Activated CD8-positive, alpha-beta memory T cell treated with anti-CD3 and anti-CD28 coated beads for 36 hours (primary cell): ENCODE results near the gene DPF1. TPM values are rescaled to one million over a fixed set of nuclear protein-coding genes. Genes with fewer than 3 reads are reported as not detected.
"Not testable (repeated sequence)": the region's sequence is repeated elsewhere in the genome, so short reads cannot be mapped to it uniquely, and the experiment has no call there.

Experiments
- CTCF ChIA-PET: fragments of 350-600 bp; sonication (Branson Sonifier 250); formaldehyde crosslinking; loops from one replicate; lab custom pipeline; 2021; ENCODE audit warnings: antibody characterized with exemption; lab: Charles Lee
- POLR2A ChIA-PET: fragments of 350-600 bp; sonication (Branson Sonifier 250); formaldehyde crosslinking; loops from one replicate; lab custom pipeline; 2021; ENCODE audit warnings: antibody characterized with exemption; lab: Charles Lee
- total RNA-seq, 2 experiments: library from RNA; stranded (reverse); gene quantifications; one replicate each; pipeline ENCODE4 v1.2.3, GENCODE V29; 2021

The DPF1 gene
- total RNA-seq, 2 experiments from 2014 or later: 0.48 to 0.65 TPM

GRCh38 chr19:38228491-38229439, 4.7 kb upstream of the DPF1 start:
- CTCF ChIA-PET: no interaction called here
- POLR2A ChIA-PET: no interaction called here

- ChIA-PET CTCF (interaction anchor here (0.6 to 1.5 kb wide), 4 partner anchors 8 to 325 kb away, joined by 3 to 5 read pairs (median 4); partner anchors contain the start of gene WDR87), POLR2A (no interaction called here)
Measured at GRCh38 chr19:38228005-38228377, 4.0 kb upstream of the DPF1 start.

- CTCF ChIA-PET: interaction anchor here (0.6 to 1.5 kb wide), 8 partner anchors 9 to 1157 kb away, joined by 3 to 6 read pairs (median 4); partner anchors contain the start of gene WDR87
- POLR2A ChIA-PET: no interaction called here
Measured at GRCh38 chr19:38227287-38228004, 3.4 kb upstream of the DPF1 start.

- CTCF ChIA-PET: interaction anchor here (1.2 to 1.4 kb wide), 2 partner anchors 83 to 322 kb away, joined by 4 to 7 read pairs; no protein-coding TSS in a partner anchor
- POLR2A ChIA-PET: not testable (repeated sequence)
Measured at GRCh38 chr19:38224863-38225218, 819 bp upstream of the DPF1 start.

DNA sequence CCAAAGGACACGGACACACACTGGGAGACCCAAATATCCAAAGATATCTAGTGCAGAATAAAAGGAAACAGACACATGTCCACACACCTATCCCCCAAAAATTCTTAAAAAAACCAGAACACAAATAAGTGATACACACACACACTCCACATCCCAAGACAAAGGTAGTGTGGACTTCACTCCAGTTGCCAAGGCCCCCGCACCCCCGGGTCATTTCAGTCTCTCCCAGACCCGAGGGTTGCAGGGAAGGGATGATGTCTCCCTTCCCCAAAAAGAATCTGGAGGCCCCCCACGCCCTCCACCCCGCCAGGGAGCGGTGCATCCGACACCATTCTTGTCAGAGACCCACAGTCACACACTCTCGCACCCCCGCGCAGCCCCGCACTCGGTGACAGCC, 407 bp downstream of the DPF1 start:
- CTCF ChIA-PET: no interaction called here

GRCh38 chr19:38223119-38223523, 901 bp downstream of the DPF1 start:
- CTCF ChIA-PET: no interaction called here
- POLR2A ChIA-PET: no interaction called here

More for the DNA sequence above, 407 bp downstream of the DPF1 start:
- POLR2A ChIA-PET: no interaction called here

- ChIA-PET CTCF (no interaction called here), POLR2A (no interaction called here)
Measured at GRCh38 chr19:38221919-38222830, 1.8 kb downstream of the DPF1 start.

GRCh38 chr19:38221421-38221820, 2.6 kb downstream of the DPF1 start:
- CTCF ChIA-PET: no interaction called here
- POLR2A ChIA-PET: no interaction called here

GRCh38 chr19:38219221-38219620, 4.8 kb downstream of the DPF1 start:
- POLR2A ChIA-PET: no interaction called here
- CTCF ChIA-PET: interaction anchor here (0.6 kb wide), 1 partner anchor 15 kb away, joined by 4 read pairs; no protein-coding TSS in a partner anchor

- POLR2A ChIA-PET: interaction anchor here (0.5 kb wide), 1 partner anchor 25 kb away, joined by 13 read pairs; no protein-coding TSS in a partner anchor
- CTCF ChIA-PET: no interaction called here
Measured at GRCh38 chr19:38218204-38218603, 5.8 kb downstream of the DPF1 start.

- POLR2A ChIA-PET: no interaction called here
- CTCF ChIA-PET: interaction anchor here (1.4 kb wide), 1 partner anchor 314 kb away, joined by 3 read pairs; no protein-coding TSS in a partner anchor
Measured at GRCh38 chr19:38216785-38217641, 7.0 kb downstream of the DPF1 start.

DNA sequence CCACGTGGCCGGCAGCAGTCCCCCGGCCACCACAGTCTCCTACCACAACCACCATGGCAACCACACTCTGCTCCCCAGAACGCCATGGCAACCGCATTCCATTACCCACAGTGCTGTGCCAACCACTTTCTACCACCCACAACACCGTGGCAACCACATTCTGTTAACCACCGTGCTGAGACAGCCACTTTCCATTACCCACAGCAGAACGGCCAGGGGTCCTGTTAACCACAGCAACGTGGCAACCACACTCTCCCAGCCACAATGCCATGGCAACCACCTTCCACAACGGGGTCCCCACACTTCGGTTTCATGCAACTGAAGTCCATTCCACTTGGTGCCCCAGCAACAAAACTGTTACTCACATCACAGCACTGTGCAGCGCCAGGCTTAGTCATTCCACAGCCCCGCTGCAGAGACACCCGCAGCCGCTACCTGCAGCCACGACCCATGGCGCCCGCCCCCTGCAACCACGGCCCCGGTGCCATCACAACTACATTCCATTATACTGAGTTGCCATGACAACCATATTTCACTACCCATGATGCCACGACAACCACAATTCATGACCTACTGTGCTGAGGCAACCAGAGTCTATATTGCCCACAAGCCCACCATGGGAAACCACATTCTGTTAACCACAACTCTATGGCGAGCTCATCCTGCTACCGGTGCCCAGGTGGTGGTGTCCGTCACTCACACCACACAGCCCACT, 10.0 kb downstream of the DPF1 start:
- POLR2A ChIA-PET: no interaction called here
- CTCF ChIA-PET: no interaction called here

GRCh38 chr19:38213469-38213868, 10.6 kb downstream of the DPF1 start:
- ChIA-PET POLR2A (no interaction called here), CTCF (no interaction called here)

DNA sequence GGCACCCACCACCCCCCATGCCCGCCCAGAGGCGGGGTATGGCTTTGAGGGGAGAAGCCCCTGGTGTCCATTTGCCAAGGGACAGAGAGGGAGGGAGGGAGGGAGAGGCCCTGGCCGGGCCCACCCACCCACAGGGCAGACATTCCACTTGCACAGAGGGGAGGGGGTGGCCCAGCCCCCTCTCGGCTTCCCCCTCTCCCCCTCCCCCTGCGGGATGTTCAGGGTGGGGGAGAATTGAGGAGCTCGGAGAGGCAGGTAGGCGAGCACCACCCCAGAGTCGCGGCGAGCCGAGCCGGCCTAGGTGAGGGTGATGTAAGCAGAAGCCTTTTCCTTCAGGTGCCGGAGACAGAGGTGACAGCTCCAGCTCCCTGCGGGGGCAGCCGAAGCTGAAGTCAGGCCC, 12.3 kb downstream of the DPF1 start:
- ChIA-PET POLR2A (no interaction called here), CTCF (interaction anchor here (0.5 kb wide), 1 partner anchor 58 kb away, joined by 3 read pairs; no protein-coding TSS in a partner anchor)

DNA sequence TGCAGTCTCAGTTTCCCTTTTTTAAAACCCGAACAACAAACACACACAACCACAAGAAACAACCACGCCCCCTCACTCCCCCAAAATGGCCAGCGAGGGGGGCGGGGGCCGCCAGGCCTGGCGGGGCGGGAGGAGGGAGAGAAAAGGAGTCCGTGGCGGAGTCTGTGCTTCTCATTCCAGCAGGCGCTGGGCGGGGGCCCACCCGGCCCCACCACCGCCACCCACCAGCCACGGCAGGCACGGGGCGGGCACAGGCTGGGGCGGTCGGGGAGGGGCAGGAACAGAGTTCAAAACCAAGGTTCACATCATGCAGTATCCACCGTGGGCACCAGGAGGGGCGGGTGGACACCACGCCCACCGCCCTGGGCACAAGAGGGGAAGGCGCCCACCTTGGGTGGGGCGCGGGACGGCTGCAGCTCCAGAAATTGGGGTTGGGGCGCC, 12.9 kb downstream of the DPF1 start:
- POLR2A ChIA-PET: no interaction called here
- CTCF ChIA-PET: no interaction called here

DNA sequence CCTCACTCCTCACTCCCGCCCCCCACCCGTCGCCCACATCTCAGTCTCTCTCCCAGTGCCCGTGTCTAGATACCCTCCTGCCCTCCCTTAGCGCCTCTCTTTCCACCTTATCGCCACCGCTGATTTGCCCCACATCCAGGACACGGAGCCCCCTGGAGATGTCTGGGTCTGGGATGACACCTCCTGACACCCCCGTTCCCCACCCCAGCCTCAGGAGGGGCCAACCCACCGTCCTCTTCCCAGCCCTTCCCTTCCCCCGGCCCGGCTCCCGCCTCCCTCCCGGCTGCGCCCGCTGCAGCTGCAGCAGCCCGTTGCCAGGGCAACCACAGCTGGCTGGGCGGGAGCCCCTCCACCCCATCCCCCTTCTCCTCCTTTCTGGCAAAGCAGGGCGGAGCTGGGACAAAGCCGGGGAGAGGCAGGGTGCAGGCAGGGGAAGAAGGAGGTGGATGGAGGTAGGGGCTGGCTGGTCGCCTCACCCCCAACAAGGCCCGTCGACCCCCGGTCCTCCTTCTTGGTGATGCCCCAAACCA, 13.5 kb downstream of the DPF1 start:
- ChIA-PET POLR2A (no interaction called here), CTCF (no interaction called here)
